ENCODE measurements around the gene GDPD3.

GDPD3 gene

GRCh38 chr16:30094541-30095165 lies 18.7 kb downstream of the GDPD3 start:
- no peak for DNase-seq

DNA sequence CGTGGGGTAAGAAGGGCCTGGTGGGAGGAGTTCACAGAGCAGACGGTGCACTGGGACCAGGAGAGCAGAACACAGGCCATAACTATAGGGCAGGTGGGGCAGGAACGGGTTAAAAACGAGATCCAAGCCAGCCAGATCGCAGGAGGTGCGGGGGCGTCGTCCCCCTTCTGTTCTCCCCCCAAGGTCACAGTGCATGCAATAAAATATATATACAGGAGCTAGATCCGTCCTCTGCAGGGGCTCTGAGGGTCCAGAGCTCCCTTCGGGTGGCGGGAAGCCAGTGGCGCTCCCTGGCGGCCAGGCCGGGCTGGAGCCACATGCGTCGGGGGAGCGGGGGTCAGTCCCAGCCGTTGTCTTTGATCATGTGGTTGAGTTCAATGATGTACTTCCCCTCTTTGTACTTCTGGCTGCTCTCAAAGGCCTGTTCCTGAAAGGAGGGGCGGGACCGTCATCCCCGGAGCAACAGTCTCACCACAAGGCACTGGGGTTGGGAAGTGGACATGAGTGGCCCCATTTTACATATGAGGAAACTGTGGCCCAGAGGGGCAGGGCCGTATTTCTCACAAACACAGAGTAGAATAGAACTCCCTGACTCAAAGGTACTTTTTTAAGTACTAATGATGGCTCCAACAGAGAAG lies 20.8 kb downstream of the GDPD3 start:
- DNase-seq, result peak; percentile 42

DNA sequence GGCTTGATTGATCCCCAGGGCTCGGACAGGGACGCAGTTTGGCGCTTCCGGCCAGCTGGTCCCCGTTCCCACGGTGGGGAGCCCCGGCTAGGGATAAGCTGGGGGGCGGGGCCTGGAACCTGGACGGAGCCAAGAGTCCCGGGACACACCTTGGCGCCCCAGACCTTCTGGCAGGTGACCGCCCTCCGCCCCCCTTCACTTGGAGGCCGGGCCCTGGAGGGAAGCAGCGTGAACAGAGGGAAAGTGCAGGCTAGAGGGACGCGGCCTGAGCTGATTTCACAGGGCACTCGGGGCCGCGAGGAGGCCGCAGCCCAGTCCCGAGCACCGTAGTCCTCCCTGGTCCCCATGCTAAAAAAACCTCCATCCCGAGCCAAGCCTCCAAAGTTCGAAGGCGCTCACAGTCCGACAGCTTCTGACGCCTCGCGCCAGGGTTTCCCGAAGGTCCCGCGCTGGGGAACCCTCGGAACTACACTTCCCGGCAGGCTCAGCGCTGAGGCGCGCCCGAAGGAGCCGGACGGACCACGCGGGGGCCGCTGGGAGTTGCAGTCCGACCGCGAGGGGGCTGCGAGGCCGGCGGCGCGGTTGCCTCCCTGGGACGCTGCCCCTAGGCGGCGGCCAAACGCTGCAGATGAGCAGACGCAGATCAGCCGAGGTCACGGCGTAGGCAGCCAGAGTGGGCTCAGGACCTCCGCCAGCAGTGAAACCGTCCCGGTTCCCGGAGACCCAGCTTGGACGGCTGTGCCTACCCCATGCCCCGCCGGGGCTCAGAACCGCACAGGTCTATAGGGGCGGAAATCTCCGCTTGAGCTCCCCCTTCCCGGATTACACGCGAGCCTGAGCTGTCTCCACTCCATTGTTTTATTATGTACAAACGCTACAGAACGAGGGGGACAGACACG lies 21.6 kb downstream of the GDPD3 start, which contains the start of gene TBX6:
Gene TBX6 (minus strand): TSS at position 451 of the 899 bp plus-strand sequence. CDS start 731 bp downstream, outside the sequence.
- DNase-seq, result peak; percentile 77

DNA sequence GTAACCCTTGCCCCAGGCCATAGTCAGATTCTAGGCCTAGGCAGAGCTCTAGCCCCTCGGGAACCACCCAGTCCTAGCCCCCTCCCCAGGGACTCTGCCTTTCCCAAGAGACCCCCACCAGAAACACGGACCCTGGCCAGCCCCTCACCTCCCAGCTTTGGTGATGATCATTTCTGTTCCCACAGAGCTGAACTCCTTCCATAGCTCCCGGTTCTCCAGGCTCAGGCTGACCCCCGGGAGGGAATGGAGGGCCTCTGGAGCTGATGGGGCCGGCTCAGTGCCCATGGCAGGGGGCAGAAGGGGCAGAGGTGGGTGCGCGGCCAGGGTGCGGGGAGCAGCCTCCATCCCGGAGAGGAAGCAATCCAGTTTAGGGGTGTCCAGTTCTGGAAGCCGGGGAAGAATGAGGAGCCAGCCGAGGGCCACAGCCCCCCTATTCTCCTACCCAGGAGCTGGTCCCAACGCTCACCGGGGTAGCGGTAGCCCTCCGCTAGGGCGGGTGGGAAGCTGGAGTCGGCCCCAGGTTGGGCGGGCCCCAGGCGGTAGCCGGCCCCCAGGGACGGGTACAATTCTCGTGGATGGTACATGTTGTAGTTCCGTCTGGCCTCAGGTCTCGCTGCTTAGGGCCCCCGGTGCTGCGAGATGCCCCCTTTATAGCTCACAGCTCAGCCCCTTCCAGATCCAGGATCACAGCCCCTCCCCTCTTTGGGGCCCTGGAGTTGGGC lies 22.6 kb downstream of the GDPD3 start:
- DNase-seq, result no peak

DNA sequence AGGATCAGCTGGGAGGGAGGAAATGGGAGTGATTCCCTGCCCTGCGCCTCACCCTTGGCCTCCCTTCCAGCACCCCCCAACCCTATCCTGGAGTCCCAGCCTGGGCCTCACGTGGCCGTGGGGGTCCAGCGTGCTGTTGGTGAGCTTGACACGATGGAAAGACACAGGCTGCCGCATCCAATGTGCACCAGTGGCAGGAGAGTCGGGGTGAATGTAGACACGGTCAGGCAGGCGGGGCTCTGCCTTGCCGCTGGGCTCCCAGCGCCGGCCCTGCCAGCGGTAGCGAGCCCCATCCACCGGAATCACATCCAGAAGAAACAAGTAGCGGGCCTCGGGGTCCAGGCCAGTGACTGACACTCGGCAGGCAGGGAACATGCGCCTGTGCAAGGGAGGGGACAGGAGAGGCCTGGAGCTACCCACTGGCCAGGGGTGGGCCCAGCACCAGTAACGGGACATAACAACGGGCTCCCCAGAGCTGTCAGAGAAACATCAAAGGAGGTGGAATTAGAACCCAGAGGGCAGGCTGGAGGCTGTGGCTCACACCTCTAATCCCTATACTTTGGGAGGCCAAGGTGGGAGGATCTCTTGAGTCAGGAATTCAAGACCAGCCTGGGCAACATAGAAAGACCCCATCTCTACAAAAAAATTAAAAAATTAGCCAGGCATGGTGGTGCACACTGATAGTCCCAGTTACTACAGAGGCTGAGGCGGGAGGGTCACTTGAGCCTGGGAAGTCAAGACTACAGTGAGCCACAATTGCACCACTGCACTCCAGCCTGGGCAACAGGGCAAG lies 24.3 kb downstream of the GDPD3 start:
- no peak for DNase-seq

- DNase-seq, result no peak
These were observed 25.0 kb downstream of the GDPD3 start for GRCh38 chr16:30088237-30088831.

GRCh38 chr16:30087181-30087898 lies 26.0 kb downstream of the GDPD3 start:
- no peak for DNase-seq

DNA sequence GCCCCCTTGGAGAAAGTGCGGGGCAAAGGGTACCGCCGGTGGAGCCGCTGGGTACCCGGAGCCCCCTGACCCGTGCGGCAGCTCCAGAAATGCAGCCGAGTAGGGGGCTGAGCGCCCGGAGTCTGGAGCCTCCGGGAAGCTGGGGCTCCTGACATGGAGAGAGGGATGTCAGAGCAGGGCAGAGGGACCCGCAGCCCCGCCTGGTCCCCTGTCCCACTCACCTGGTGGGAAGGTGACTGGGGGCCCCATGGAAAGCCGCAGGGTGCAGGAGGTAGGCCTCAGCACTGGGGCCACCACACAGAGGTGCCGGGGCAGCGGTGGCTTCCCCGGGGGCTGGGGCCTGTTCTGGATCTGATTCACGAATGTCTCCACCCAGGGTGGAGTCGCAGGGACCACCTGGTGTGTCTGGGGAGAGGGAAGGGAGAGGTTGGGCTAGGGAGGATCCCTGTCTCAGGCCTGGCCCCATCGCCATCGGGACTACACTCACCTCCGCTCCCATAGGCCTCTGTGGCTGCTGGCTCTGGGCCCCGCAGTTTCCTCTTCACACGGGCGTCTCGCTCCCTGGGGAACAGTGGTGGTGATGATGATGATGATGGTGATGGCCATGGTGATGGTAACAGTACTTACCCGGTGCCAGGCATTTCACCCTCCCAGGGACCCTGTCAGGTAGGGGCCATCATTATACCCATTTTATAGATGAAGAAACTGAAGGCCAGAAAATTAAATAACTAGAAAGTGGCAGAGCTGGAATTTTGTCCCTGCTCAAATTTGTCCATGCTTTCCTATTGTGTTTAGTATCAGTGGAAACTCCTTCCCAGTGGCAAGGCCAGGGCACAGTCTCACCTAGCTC lies 26.8 kb downstream of the GDPD3 start:
- DNase-seq, result no peak

- no peak for DNase-seq
These were observed 27.5 kb downstream of the GDPD3 start for GRCh38 chr16:30085820-30086219.

DNA sequence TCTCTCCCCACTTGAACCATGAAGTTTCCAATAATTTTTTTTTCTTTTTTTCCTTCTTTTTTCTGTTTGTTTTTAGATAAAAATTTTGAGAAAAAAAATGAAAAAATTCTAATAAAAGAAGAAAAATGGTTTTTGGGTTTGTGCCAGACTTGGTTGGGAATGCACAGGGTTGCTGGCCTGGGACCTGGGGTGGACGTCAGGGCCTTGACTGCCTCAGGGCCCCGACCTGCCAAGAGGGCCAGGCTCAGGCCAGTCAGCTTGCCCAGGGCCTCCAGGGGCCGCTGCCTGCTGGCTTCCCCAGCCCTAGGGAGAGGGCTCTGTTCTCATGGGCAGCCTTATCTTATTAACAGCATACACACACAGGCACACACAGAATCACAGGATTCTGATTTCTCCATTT lies 28.1 kb downstream of the GDPD3 start:
- no peak for DNase-seq

DNA sequence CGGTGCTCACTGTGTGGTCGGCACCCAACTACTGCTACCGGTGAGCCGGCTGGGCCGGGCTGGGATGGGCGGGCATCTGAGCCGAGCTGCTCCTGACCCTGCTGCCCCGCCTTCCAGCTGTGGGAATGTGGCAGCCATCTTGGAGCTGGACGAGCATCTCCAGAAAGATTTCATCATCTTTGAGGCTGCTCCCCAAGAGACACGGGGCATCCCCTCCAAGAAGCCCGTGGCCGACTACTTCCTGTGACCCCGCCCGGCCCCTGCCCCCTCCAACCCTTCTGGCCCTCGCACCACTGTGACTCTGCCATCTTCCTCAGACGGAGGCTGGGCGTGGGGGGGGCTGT lies 28.5 kb downstream of the GDPD3 start:
- DNase-seq, result no peak

GRCh38 chr16:30084096-30084815 lies 29.1 kb downstream of the GDPD3 start:
- no peak for DNase-seq

DNA sequence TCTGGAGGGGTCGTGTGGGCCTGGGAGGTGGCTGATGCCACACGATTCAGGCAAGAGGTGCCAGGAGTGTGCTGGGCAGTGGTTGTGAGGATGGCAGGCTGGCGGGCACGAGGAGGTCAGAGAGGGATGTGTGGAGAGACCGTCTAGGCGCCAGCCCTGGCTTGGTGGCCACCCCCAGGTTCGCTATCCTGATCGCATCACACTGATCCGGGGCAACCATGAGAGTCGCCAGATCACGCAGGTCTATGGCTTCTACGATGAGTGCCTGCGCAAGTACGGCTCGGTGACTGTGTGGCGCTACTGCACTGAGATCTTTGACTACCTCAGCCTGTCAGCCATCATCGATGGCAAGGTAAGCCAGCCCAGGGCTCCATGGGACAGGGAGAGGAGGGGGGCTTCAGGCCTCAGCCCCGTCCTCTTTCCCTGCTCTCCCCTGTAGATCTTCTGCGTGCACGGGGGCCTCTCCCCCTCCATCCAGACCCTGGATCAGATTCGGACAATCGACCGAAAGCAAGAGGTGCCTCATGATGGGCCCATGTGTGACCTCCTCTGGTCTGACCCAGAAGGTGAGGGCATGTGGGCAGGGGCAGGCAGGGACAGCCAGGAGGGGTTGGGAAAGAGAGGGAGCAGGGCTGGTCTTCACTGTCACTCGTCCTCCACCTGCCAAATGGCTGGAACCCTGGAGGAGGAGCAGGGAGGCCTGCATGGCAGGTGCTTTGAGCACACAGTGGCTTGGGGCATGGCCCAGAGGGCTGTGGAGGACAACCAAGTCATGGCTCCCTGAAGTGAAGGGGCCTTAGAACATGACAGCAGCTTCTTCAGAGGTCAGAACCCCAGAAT lies 29.9 kb downstream of the GDPD3 start:
- DNase-seq, result no peak

DNA sequence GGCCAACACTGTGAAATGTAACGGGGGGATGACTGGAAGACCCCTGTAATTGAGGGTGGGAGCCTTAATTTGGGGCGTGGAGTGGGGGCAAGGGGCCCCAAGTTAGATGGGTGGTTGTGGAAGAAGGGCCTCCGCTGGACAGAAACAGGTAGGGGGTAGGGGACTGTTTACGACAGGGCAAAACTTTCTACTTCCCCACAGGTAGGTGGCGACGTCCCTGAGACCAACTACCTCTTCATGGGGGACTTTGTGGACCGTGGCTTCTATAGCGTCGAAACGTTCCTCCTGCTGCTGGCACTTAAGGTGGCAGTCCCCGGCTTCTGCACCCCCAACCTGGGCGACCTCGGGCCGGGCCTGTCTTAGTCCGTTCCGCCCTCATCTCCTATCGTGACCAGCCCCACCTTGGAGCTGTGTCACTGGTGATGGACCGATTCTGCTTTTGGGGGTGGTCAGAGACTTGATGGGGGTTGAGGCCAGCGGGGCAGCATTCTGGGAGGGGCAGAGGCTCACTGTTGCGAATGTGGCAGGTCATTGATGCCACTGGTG lies 30.7 kb downstream of the GDPD3 start:
- no peak for DNase-seq

- DNase-seq, result no peak
These were observed 33.9 kb downstream of the GDPD3 start for GRCh38 chr16:30079480-30079879.

DNA sequence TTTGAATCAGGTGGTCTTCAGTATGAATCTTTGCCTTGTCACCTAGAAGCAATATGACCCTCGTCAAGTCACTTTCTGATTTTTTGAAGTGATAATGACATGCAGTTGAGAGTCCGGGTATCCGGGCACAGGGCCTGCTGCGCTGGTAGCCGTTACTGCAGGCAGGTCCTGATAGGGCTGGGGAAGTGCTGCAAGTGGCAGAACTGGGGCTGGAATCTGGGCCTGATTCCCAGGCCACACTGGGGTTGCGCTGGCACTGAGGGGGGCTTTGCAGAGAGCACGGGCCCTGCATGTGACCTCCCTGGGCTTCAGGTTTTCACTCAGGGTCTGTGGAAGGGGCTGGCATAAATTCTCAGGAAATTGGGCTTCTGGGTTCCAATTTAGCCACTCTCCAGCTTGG lies 34.6 kb downstream of the GDPD3 start:
- no peak for DNase-seq

DNA sequence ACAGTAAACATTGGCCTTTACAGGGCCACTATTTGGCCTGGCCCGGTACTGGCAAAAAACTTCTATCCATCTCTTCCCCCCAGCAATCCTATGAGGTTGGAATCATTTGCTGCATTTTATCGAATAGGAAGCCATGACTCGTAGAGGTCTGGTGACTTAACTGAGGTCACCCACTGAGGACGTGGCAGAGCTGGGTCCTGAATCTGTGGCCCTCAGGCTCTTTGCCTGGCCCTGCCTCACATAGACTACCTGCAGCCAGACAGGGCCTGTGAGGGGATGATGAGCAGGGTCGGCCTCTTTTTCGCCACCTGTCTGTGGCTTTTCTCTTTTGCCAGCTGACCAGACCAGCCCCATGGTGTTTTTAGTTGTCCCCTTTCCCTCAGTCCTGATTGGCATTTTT lies 35.7 kb downstream of the GDPD3 start:
- no peak for DNase-seq

- DNase-seq, result no peak
These were observed 37.0 kb downstream of the GDPD3 start for GRCh38 chr16:30076276-30076791.

All from DMS 273 treated with DMSO at 0.1 percent for 48 hours (cell line).